H1 (cell line): ENCODE results near the gene SNAPC3. TPM values are rescaled to one million over a fixed set of nuclear protein-coding genes. Genes with fewer than 3 reads are reported as not detected.

Source experiments
- CTCF ChIA-PET: fragments of 300-600 bp; sonication (Branson Sonifier 250); formaldehyde crosslinking; loops from one replicate; lab custom pipeline; 2021; ENCODE audit not compliant: partially characterized antibody; lab: Charles Lee
- POLR2A ChIA-PET: fragments of 300-600 bp; sonication (Branson Sonifier 250); formaldehyde crosslinking; loops from one replicate; lab custom pipeline; 2021; ENCODE audit warnings: inconsistent platforms; ENCODE audit not compliant: partially characterized antibody; lab: Charles Lee
- DNase-seq, 2 experiments: peaks; one replicate each; pipeline versions ENCODE4 v3.0.0 to v3.0.0-alpha.2; 2010 to 2022; ENCODE audit warnings: low spot score in 2 of 2, low read depth in 1 of 2, mixed read lengths in 1 of 2
- FAIRE-seq: peaks from 2 replicates; lab custom pipeline; 2011; peaks lifted over from hg19 to GRCh38; lab: Jason Lieb, UNC
- H2AFZ ChIP-seq: 2 replicates; pipeline ENCODE4 v1.8.1; 2012; ENCODE audit warnings: low read length, inconsistent platforms
- H2AK5ac ChIP-seq: 2 replicates; pipeline ENCODE4 v1.6.1; 2013; ENCODE audit warnings: low read depth, low read length
- H2BK120ac ChIP-seq: replicated peaks from 2 replicates; pipeline ENCODE3; 2013; ENCODE audit warnings: low read depth, low read length, inconsistent platforms
- H2BK12ac ChIP-seq: 2 replicates; pipeline ENCODE4 v1.6.1; 2013; ENCODE audit warnings: low read depth, low read length
- H2BK15ac ChIP-seq: 2 replicates; pipeline ENCODE4 v1.6.1; 2013; ENCODE audit warnings: low read length
- H2BK20ac ChIP-seq: 2 replicates; pipeline ENCODE4 v1.6.1; 2013; ENCODE audit warnings: low read length
- H2BK5ac ChIP-seq: 2 replicates; pipeline ENCODE4 v1.6.1; 2013; ENCODE audit warnings: low read depth, low read length
- H3K14ac ChIP-seq: 2 replicates; pipeline ENCODE4 v1.6.1; 2013; ENCODE audit warnings: inconsistent platforms; ENCODE audit not compliant: insufficient read length
- H3K18ac ChIP-seq: 2 replicates; pipeline ENCODE4 v1.6.1; 2013; ENCODE audit warnings: low read length; ENCODE audit errors: extremely low read depth
- H3K23ac ChIP-seq: 2 replicates; pipeline ENCODE4 v1.6.1; 2013; ENCODE audit warnings: inconsistent platforms; ENCODE audit not compliant: insufficient read length
- H3K23me2 ChIP-seq: 2 replicates; pipeline ENCODE4 v1.6.1; 2013; ENCODE audit warnings: low read depth, low read length
- H3K27ac ChIP-seq: 2 replicates; pipeline ENCODE4 v1.6.1; 2011; ENCODE audit warnings: low read depth, low read length, inconsistent platforms
- H3K27me3 ChIP-seq, 4 experiments: replicated peaks in 1 of 4; 1 replicate in 1 of 4; 2 replicates in 3 of 4; pipeline versions ENCODE4 v1.6.1 to v1.8.1; 2011 to 2013; ENCODE audit warnings: low read length in 3 of 4, mild to moderate bottlenecking in 3 of 4, inconsistent platforms in 2 of 4, mixed read lengths in 2 of 4, moderate library complexity in 1 of 4; ENCODE audit not compliant: control insufficient read depth in 3 of 4, insufficient read depth in 3 of 4; ENCODE audit errors: extremely low read depth in 1 of 4
- H3K36me3 ChIP-seq, 4 experiments: 2 replicates each; pipeline versions ENCODE4 v1.6.1 to v1.8.1; 2011 to 2013; ENCODE audit warnings: mild to moderate bottlenecking in 4 of 4, low read length in 3 of 4, moderate library complexity in 2 of 4, control low read depth in 1 of 4, inconsistent platforms in 1 of 4; ENCODE audit not compliant: insufficient read depth in 4 of 4, control insufficient read depth in 2 of 4
- H3K4ac ChIP-seq: replicated peaks from 2 replicates; pipeline ENCODE3; 2013; ENCODE audit warnings: low read length, low read depth, mixed read lengths, inconsistent platforms; ENCODE audit not compliant: insufficient read length
- H3K4me1 ChIP-seq, 4 experiments: replicated peaks in 1 of 4; 1 replicate in 1 of 4; 2 replicates in 3 of 4; pipeline versions ENCODE4 v1.6.1 to v1.8.1; 2011 to 2013; ENCODE audit warnings: low read length in 3 of 4, inconsistent platforms in 2 of 4, mixed read lengths in 1 of 4; ENCODE audit not compliant: insufficient read depth in 4 of 4, control insufficient read depth in 3 of 4
- H3K4me2 ChIP-seq, 2 experiments: 2 replicates each; pipeline versions ENCODE4 v1.6.1 to v1.8.1; 2011 to 2013; ENCODE audit warnings: low read depth in 2 of 2, low read length in 2 of 2, control low read depth in 1 of 2, inconsistent platforms in 1 of 2, mild to moderate bottlenecking in 1 of 2; ENCODE audit not compliant: insufficient read depth in 1 of 2
- H3K4me3 ChIP-seq, 4 experiments: fragments of 200-600, 300-600 bp in 1 of 4; sonication (generic), shearing (Covaris generic), sonication (Bioruptor Twin) in 1 of 4; 2 replicates each; pipeline versions ENCODE4 v1.5.1 to v1.8.1; 2011 to 2016; ENCODE audit warnings: low read length in 4 of 4, low read depth in 3 of 4, control low read depth in 2 of 4, inconsistent platforms in 2 of 4, mild to moderate bottlenecking in 2 of 4, mixed read lengths in 1 of 4, moderate library complexity in 1 of 4; ENCODE audit not compliant: insufficient read depth in 2 of 4; ENCODE audit errors: extremely low read depth in 1 of 4
- H3K56ac ChIP-seq: replicated peaks from 2 replicates; pipeline ENCODE3; 2013; ENCODE audit warnings: low read depth, mild to moderate bottlenecking, mixed read lengths, low read length, inconsistent platforms; ENCODE audit not compliant: insufficient read length
- H3K79me1 ChIP-seq: 2 replicates; pipeline ENCODE4 v1.6.1; 2013; ENCODE audit warnings: low read depth, low read length, control low read depth
- H3K79me2 ChIP-seq, 2 experiments: 2 replicates each; pipeline versions ENCODE4 v1.6.1 to v1.8.1; 2012 to 2013; ENCODE audit warnings: low read length in 2 of 2, mild to moderate bottlenecking in 2 of 2, inconsistent platforms in 1 of 2; ENCODE audit not compliant: insufficient read depth in 2 of 2, control insufficient read depth in 1 of 2
- H3K9ac ChIP-seq, 4 experiments: replicated peaks in 1 of 4; 1 replicate in 1 of 4; 2 replicates in 3 of 4; pipeline versions ENCODE4 v1.6.1 to v1.8.1; 2011 to 2013; ENCODE audit warnings: low read depth in 3 of 4, low read length in 3 of 4, control low read depth in 2 of 4, mild to moderate bottlenecking in 2 of 4, moderate library complexity in 2 of 4, inconsistent platforms in 1 of 4; ENCODE audit errors: extremely low read depth in 1 of 4
- H3K9me3 ChIP-seq, 2 experiments: 2 replicates each; pipeline versions ENCODE4 v1.6.1 to v1.8.1; 2012 to 2013; ENCODE audit warnings: mild to moderate bottlenecking in 2 of 2, moderate library complexity in 2 of 2, control low read depth in 1 of 2, inconsistent platforms in 1 of 2, low read depth in 1 of 2, low read length in 1 of 2, mixed read lengths in 1 of 2; ENCODE audit not compliant: insufficient read depth in 2 of 2
- H4K20me1 ChIP-seq, 2 experiments: replicated peaks in 1 of 2; 2 replicates each; pipeline versions ENCODE3 to v1.8.1; 2011 to 2013; ENCODE audit warnings: inconsistent platforms in 2 of 2, low read length in 2 of 2, mild to moderate bottlenecking in 1 of 2; ENCODE audit not compliant: insufficient read depth in 2 of 2, control insufficient read depth in 1 of 2
- H4K5ac ChIP-seq: 2 replicates; pipeline ENCODE4 v1.6.1; 2013; ENCODE audit warnings: low read length, low read depth, mixed read lengths, inconsistent platforms; ENCODE audit not compliant: insufficient read length
- H4K8ac ChIP-seq: 2 replicates; pipeline ENCODE4 v1.8.0; 2013; ENCODE audit warnings: mild to moderate bottlenecking, moderate library complexity, low read length, inconsistent platforms; ENCODE audit not compliant: insufficient read depth; ENCODE audit errors: extremely low read depth
- H4K91ac ChIP-seq: replicated peaks from 2 replicates; pipeline ENCODE3; 2013; ENCODE audit warnings: low read length, mixed read lengths, inconsistent platforms; ENCODE audit not compliant: insufficient read length
- ASH2L ChIP-seq: fragments of 200-600, 300-600 bp; sonication (generic); IDR thresholded peaks from one replicate; pipeline ENCODE4 v1.7.1; 2017; ENCODE audit warnings: low read length
- BACH1 ChIP-seq: IDR thresholded peaks from 2 replicates; pipeline ENCODE4 v1.6.1; 2012; ENCODE audit warnings: low read length, improper control_type of control experiment
- E2F6 ChIP-seq: IDR thresholded peaks from 2 replicates; pipeline ENCODE4 v1.6.1; 2012; ENCODE audit warnings: inconsistent platforms
- EGR1 ChIP-seq: IDR thresholded peaks from 2 replicates; pipeline ENCODE4 v1.6.1; 2011; ENCODE audit warnings: low read depth, low read length, borderline replicate concordance
- GABPA ChIP-seq: IDR thresholded peaks from 2 replicates; pipeline ENCODE4 v1.6.1; 2011; ENCODE audit warnings: mild to moderate bottlenecking, low read length, moderate library complexity, borderline replicate concordance; ENCODE audit not compliant: insufficient read depth
- KDM4A ChIP-seq: IDR thresholded peaks from one replicate; pipeline ENCODE4 v1.7.1; 2012; ENCODE audit warnings: low read depth, mild to moderate bottlenecking, moderate library complexity, low read length, inconsistent platforms; ENCODE audit not compliant: severe bottlenecking
- RBBP5 ChIP-seq: IDR thresholded peaks from 2 replicates; pipeline ENCODE4 v1.7.1; 2012; ENCODE audit warnings: low read depth, mild to moderate bottlenecking, inconsistent platforms, low read length, moderate library complexity, borderline replicate concordance
- RNF2 ChIP-seq: fragments of 200-900, 300-1000 bp; sonication (generic); IDR thresholded peaks from 2 replicates; pipeline ENCODE4 v1.7.1; 2016; ENCODE audit warnings: borderline replicate concordance, low read depth, mild to moderate bottlenecking, antibody characterized with exemption, low read length; ENCODE audit not compliant: poor library complexity, severe bottlenecking; ENCODE audit errors: missing control alignments
- WGBS, 2 experiments: shearing (Covaris generic) in 1 of 2; methylation state at CpG; one replicate each; pipeline versions ENCODE4 v1.1.6 to v1.1.7; 2013 to 2015; ENCODE audit warnings: low lambda C conversion rate in 2 of 2, mixed read lengths in 2 of 2, inconsistent platforms in 1 of 2, low coverage in 1 of 2, missing lambda C conversion rate in 1 of 2; ENCODE audit not compliant: insufficient replicate concordance in 2 of 2, insufficient coverage in 1 of 2, insufficient read length in 1 of 2; ENCODE audit errors: extremely low coverage in 1 of 2, missing lambda C conversion rate in 1 of 2; 5-methylcytosine and 5-hydroxymethylcytosine counted together
- polyA plus RNA-seq, 7 experiments: library from polyadenylated mRNA; depleted of rRNA in 3 of 7; stranded (reverse) in 5 of 7; unstranded in 2 of 7; fragments of >200 nt in 5 of 7; fragments of 200-250 nt in 2 of 7; gene quantifications; 1 replicate in 5 of 7; 2 replicates in 1 of 7; 4 replicates in 1 of 7; pipeline versions ENCODE4 v1.2.1 to v1.2.3, GENCODE V29; 2011 to 2013; ENCODE audit warnings: missing spikeins in 2 of 7, mixed read lengths in 2 of 7
- total RNA-seq: library from RNA; stranded (reverse); fragmentation: NEBNext Ultra II Directional; extraction: Animal tissue kit (Norgen Biotek cat#: 25700); gene quantifications from 2 replicates; pipeline ENCODE4 v1.2.1, GENCODE V29; 2021

SNAPC3 gene
- total and polyA plus RNA-seq, 2 of the 8 experiments (the other 6 are each of a cell fraction or from before 2014, with no cell fraction given), result 11.9 to 25.8 TPM

- peak overlapping the region; percentile 96 for H4K5ac ChIP-seq
- H3K14ac ChIP-seq, result no peak overlapping the region
- H3K4me1 ChIP-seq, result peaks cover 7 to 18% (median 8%) of the 10 kb centered on the region in 4 experiments; a peak in 6 of 7 replicates
- H2BK120ac ChIP-seq, result no peak overlapping the region
- no peak overlapping the region for H2BK20ac ChIP-seq
- H3K9me3 ChIP-seq, result no peaks in the 10 kb centered on the region
- no peaks in the 10 kb centered on the region; the same call in 1 of the 2 replicates for H3K79me1 ChIP-seq
- POLR2A ChIA-PET, result interaction anchor here (1.0 to 5.9 kb wide), 22 partner anchors 9 to 104 kb away, joined by 3 to 133 read pairs (median 7); partner anchors contain the start of genes CCDC171 and SNAPC3
- CTCF ChIA-PET, result interaction anchor here (0.8 to 1.9 kb wide), 5 partner anchors 9 to 87 kb away, joined by 3 to 4 read pairs (median 3); partner anchors contain the start of gene SNAPC3
- TF ChIP-seq ASH2L (peak; percentile 73), RNF2 (no peak), BACH1 (no peak), RBBP5 (no peak), E2F6 (no peak), KDM4A (peak; percentile 37), GABPA (no peak), EGR1 (peak; percentile 90)
- no peak overlapping the region for H2AFZ ChIP-seq
- H3K27ac ChIP-seq, result peak overlapping the region; percentile 100
- H3K23me2 ChIP-seq, result peaks cover 3% of the 10 kb centered on the region; the same call in 1 of the 2 replicates
- no peak for FAIRE-seq
- no peak overlapping the region for H3K23ac ChIP-seq
- peaks cover 16 to 29% of the 10 kb centered on the region in 2 experiments for H4K20me1 ChIP-seq
- peak overlapping the region; percentile 83 for H4K91ac ChIP-seq
- peak in 1 of 2 experiments; percentile 69 for DNase-seq
- H2BK15ac ChIP-seq, result no peak overlapping the region
- H2AK5ac ChIP-seq, result no peak overlapping the region
- H3K56ac ChIP-seq, result peak overlapping the region; percentile 89
- peak overlapping the region; percentile 63 for H3K4ac ChIP-seq
- no peaks in the 10 kb centered on the region for H3K27me3 ChIP-seq
- peak overlapping the region; percentile 70 to 79 for H3K4me2 ChIP-seq
- H2BK5ac ChIP-seq, result peak overlapping the region; percentile 99
- peak overlapping the region; percentile 87 to 97 (median 94) for H3K4me3 ChIP-seq
- H3K36me3 ChIP-seq, result peaks cover 13 to 48% (median 26%) of the 10 kb centered on the region in 4 experiments
- H3K79me2 ChIP-seq, result peaks cover 30 to 59% of the 10 kb centered on the region in 2 experiments
- peak overlapping the region; percentile 93 to 99 (median 97) for H3K9ac ChIP-seq
- no peak overlapping the region for H2BK12ac ChIP-seq
- WGBS, 2 experiments, result 0% methylated on average over 26 of the region's 76 CpGs; no CpG with 5 or more reads in 1 of the 2 experiments
- H4K8ac ChIP-seq, result peak overlapping the region; percentile 99; the same call in 1 of the 2 replicates
- peak overlapping the region; percentile 80 for H3K18ac ChIP-seq
Observed at GRCh38 chr9:15509931-15510788, 87.5 kb downstream of the SNAPC3 start.
